Mesodermal cell (in vitro differentiated cells): ENCODE results near the gene AGBL1.

Experiments used
- H3K27ac ChIP-seq: 2 replicates; pipeline ENCODE4 v1.7.0; 2013; ENCODE audit warnings: mild to moderate bottlenecking, low read depth, low read length, moderate library complexity; ENCODE audit not compliant: severe bottlenecking
- H3K36me3 ChIP-seq: 2 replicates; pipeline ENCODE4 v1.7.1; 2013; ENCODE audit warnings: mild to moderate bottlenecking, low read length, moderate library complexity; ENCODE audit not compliant: control insufficient read depth, insufficient read depth
- H3K4me1 ChIP-seq: one replicate; pipeline ENCODE4 v1.7.1; 2013; ENCODE audit warnings: mild to moderate bottlenecking, low read length; ENCODE audit not compliant: insufficient read depth, control insufficient read depth, poor library complexity, severe bottlenecking
- H3K4me3 ChIP-seq: 2 replicates; pipeline ENCODE4 v1.7.0; 2013; ENCODE audit warnings: low read length, control low read depth, mild to moderate bottlenecking; ENCODE audit not compliant: insufficient read depth, poor library complexity, severe bottlenecking; ENCODE audit errors: extremely low read depth
- H3K9me3 ChIP-seq: 2 replicates; pipeline ENCODE4 v1.7.1; 2013; ENCODE audit warnings: mild to moderate bottlenecking, low read length, moderate library complexity; ENCODE audit not compliant: control insufficient read depth
- WGBS, 2 experiments: methylation state at CpG; one replicate each; pipeline ENCODE4 v1.1.5; 2013; ENCODE audit warnings: missing lambda C conversion rate in 2 of 2; ENCODE audit not compliant: insufficient coverage in 2 of 2; 5-methylcytosine and 5-hydroxymethylcytosine counted together

AGBL1 gene

DNA sequence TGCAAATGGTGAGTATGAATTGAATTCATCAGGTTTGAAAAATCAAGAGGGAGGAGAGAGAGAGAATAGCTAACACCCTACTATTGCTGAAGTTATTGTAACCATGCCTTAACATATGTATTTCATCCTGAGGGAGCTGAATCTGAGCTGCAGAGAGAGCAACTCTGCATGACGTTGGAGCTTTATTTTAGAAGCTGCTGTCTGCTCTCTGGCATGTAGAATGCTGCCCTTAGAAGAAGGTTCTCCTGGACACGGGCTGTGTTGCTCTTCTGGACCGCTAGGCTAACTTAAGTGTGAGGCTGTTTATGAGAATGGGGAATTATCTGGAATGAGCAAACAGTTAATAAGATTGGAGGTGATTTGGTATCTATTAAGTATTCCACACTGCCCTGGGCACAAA lies 814.6 kb downstream of the AGBL1 start:
- H3K4me1 ChIP-seq, result peaks cover 5% of the 10 kb centered on the region

GRCh38 chr15:86903642-86904421 lies 824.2 kb downstream of the AGBL1 start:
- no peaks in the 10 kb centered on the region for H3K4me1 ChIP-seq
- H3K9me3 ChIP-seq, result no peaks in the 10 kb centered on the region
- H3K4me3 ChIP-seq, result no peak overlapping the region
- no peaks in the 10 kb centered on the region for H3K36me3 ChIP-seq
- no peak overlapping the region for H3K27ac ChIP-seq
- WGBS, 2 experiments, result no CpG with 5 or more reads among the region's 4 CpGs

More for the DNA sequence above, 814.6 kb downstream of the AGBL1 start:
- no peak overlapping the region for H3K4me3 ChIP-seq
- WGBS, 2 experiments, result 88 to 90% methylated on average over 3 of the region's 3 CpGs
- no peaks in the 10 kb centered on the region for H3K9me3 ChIP-seq
- H3K36me3 ChIP-seq, result no peaks in the 10 kb centered on the region
- no peak overlapping the region for H3K27ac ChIP-seq

DNA sequence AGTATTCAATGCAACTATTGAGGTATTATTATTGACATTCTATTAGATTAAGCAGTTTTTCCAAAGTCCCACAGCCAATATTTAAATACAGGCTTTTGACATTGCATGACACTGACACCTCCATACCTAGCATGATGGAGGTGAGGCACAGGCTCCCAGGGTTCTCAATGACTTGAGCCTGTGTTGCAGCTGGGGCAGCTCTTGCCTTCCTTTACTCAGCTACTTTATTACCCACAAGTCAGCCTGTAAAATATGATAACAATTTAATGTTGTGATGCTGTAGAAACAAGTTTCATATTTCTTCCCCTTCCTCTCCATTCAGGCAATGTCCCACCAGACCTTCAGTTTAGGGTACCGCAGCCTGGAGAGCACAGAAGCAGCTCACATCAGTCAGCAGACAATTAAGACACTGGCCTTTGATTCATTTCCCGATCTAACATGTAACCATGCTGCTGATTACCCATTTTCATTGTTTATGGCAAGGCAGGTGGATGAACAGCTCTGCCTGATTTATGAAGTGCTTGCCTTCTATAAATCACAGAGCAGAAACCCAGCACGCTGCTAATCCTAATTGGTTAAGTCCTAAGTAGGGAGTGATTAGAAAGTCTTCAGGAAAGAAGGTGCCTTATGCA lies 826.1 kb downstream of the AGBL1 start:
- no peak overlapping the region for H3K4me3 ChIP-seq
- 94 to 100% methylated on average over 1 to 2 of the region's 3 CpGs for WGBS, 2 experiments
- H3K9me3 ChIP-seq, result no peaks in the 10 kb centered on the region
- H3K36me3 ChIP-seq, result no peaks in the 10 kb centered on the region
- no peak overlapping the region for H3K27ac ChIP-seq
- no peaks in the 10 kb centered on the region for H3K4me1 ChIP-seq

DNA sequence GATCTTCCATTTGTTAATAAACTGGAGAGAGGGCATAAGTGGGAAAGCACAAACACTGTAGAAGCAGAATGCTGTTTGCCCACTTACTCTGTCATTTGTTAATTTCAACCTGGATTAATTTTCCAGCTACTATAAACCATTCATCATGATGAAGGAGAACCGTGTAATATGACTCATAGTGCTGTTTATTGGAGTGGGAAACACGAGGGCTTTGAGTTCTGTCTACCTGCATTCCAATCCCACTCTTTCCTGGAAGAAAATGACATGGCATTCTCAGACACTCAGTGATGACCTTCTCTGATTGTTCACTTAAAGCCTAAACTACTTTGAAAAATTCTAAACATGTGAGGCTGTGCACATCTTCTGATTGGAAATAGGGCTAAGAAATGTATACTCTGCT lies 826.7 kb downstream of the AGBL1 start:
- no peak overlapping the region for H3K4me3 ChIP-seq
- no peaks in the 10 kb centered on the region for H3K36me3 ChIP-seq
- H3K9me3 ChIP-seq, result no peaks in the 10 kb centered on the region
- H3K4me1 ChIP-seq, result no peaks in the 10 kb centered on the region
- no CpG with 5 or more reads among the region's 2 CpGs for WGBS, 2 experiments
- H3K27ac ChIP-seq, result no peak overlapping the region

DNA sequence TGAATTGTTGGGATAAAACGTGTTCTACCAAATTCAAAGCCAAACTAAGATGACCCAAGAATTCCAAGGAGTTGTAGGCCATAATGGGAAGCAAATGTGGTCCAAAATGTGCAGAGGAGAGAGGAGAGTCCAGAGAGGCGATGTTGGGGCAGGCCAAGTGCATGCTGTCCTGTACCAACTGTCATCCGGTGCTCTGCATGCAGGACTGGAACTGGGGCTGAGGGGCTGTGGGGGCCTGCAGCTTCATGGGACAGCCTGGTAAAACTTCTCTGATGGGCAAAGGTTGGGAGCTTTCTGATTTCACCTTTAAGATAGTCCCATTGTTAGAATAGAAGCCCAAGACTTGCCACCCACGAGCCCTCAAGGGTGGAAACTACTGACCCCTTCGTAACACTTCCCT lies 831.4 kb downstream of the AGBL1 start:
- no peak overlapping the region for H3K4me3 ChIP-seq
- H3K36me3 ChIP-seq, result no peaks in the 10 kb centered on the region
- H3K27ac ChIP-seq, result no peak overlapping the region
- H3K4me1 ChIP-seq, result peaks cover under 1% of the 10 kb centered on the region
- 83 to 86% methylated on average over 3 to 5 of the region's 5 CpGs for WGBS, 2 experiments
- no peaks in the 10 kb centered on the region for H3K9me3 ChIP-seq

DNA sequence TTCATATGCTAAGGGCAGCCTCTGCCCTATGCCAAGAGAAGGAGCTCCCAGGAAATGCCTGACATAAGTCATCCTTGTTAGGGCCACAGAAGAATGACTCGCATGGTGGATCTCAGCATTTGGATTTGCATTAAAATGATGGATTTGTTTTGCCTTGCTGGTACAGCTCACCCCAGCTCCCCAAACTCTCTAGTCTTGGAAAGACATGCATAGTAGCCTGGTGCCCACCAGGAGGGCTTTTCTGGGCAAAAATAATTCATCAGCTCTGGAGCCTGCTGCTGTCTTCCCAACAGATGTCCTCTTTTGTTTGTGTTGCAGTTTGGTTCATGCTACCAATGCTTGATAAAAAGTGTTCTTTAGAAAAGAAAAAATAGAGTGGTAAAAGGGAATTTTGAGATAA lies 833.0 kb downstream of the AGBL1 start:
- Histone ChIP-seq H3K4me1 (peaks cover 16% of the 10 kb centered on the region), H3K36me3 (no peaks in the 10 kb centered on the region), H3K27ac (no peak overlapping the region), H3K9me3 (no peaks in the 10 kb centered on the region), H3K4me3 (no peak overlapping the region)
- WGBS, 2 experiments, result 100% methylated on average over 1 of the region's 1 CpG; no CpG with 5 or more reads in 1 of the 2 experiments

- H3K4me1 ChIP-seq, result peaks cover 16% of the 10 kb centered on the region
- H3K4me3 ChIP-seq, result no peak overlapping the region
- H3K9me3 ChIP-seq, result no peaks in the 10 kb centered on the region
- H3K27ac ChIP-seq, result no peak overlapping the region
- H3K36me3 ChIP-seq, result no peaks in the 10 kb centered on the region
- 32 to 33% methylated on average over 8 to 9 of the region's 12 CpGs for WGBS, 2 experiments
These were observed 836.2 kb downstream of the AGBL1 start for GRCh38 chr15:86915811-86916331.

DNA sequence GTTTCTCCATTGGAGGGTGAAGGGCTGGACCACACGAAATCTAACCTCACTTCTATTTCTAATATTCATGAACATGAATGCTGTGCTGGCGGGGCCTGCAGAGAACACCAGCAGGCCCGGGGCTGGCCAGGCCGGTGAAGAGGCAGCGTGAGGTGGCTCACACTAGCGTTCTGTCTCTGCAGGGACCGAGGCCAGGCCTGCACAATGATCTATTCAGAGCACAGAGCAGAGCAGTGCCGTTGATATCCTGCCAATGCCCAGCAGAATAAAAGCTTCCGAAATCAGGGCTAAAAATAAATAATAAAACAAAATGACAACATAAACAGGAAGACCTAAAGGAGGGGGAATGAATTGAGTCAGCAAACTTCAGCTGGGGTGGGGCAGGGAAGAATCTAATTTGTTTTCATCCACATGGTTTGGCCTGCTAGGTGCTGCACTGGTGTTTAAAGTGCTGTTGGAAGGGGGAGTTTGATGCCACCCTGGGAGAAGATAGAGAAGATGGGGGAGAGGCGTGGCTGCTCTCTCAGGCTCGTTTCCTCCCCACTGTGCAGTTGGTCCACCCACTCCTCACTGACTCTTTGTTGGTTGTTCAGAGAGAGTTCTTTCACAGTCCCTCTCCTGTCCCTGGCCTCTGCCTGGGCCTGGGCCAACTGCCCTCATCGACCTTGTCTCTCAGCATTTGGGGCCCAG lies 837.1 kb downstream of the AGBL1 start:
- H3K4me3 ChIP-seq, result no peak overlapping the region
- peak overlapping the region; percentile 24 for H3K27ac ChIP-seq
- no peaks in the 10 kb centered on the region for H3K36me3 ChIP-seq
- H3K9me3 ChIP-seq, result no peaks in the 10 kb centered on the region
- H3K4me1 ChIP-seq, result peaks cover 16% of the 10 kb centered on the region
- WGBS, 2 experiments, result 81 to 85% methylated on average over 5 to 7 of the region's 12 CpGs

- no peak overlapping the region for H3K27ac ChIP-seq
- H3K4me3 ChIP-seq, result no peak overlapping the region
- 84 to 89% methylated on average over 5 of the region's 5 CpGs for WGBS, 2 experiments
- H3K36me3 ChIP-seq, result no peaks in the 10 kb centered on the region
- H3K4me1 ChIP-seq, result peaks cover 16% of the 10 kb centered on the region
- no peaks in the 10 kb centered on the region for H3K9me3 ChIP-seq
These were observed 837.6 kb downstream of the AGBL1 start for GRCh38 chr15:86917361-86917671.

DNA sequence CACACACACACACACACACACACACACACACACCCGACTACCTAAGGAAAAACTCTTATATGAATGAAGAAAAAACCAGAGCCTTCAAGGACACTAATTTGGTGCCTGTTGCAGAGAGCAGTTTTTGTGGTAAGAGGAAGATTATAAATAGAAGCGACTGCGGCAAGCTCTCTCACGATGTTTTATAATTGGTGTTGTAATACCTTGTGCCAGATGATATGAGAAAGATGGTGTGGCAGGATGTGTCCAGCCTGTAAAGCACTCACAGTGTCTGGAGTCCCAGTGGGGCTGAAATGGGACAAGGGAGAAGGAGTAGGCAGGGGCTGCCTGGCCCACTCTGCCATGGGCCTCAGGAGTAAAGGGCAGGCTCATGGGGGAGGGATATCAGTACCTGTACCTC lies 839.9 kb downstream of the AGBL1 start:
- 95 to 100% methylated on average over 2 to 3 of the region's 4 CpGs for WGBS, 2 experiments
- no peak overlapping the region for H3K4me3 ChIP-seq
- H3K9me3 ChIP-seq, result no peaks in the 10 kb centered on the region
- no peaks in the 10 kb centered on the region for H3K36me3 ChIP-seq
- H3K4me1 ChIP-seq, result peaks cover 16% of the 10 kb centered on the region
- H3K27ac ChIP-seq, result no peak overlapping the region
